Nephron progenitor cell (in vitro differentiated cells): ENCODE results near the gene ZNF699.

Source experiments
- DNase-seq: peaks from one replicate; pipeline ENCODE4 v3.0.0; 2021
- H3K27ac Mint-ChIP-seq: 2 replicates; pipeline ENCODE4 v1.8.0; 2021; ENCODE audit warnings: mild to moderate bottlenecking, moderate library complexity, mixed read lengths
- H3K27me3 Mint-ChIP-seq: 2 replicates; pipeline ENCODE4 v1.8.0; 2021; ENCODE audit warnings: mild to moderate bottlenecking, low read depth, mixed read lengths; ENCODE audit not compliant: poor library complexity
- H3K36me3 Mint-ChIP-seq: 2 replicates; pipeline ENCODE4 v1.8.0; 2021; ENCODE audit warnings: low read depth, mixed read lengths
- H3K4me1 Mint-ChIP-seq: 2 replicates; pipeline ENCODE4 v1.8.0; 2021; ENCODE audit warnings: mixed read lengths
- H3K4me3 Mint-ChIP-seq: 2 replicates; pipeline ENCODE4 v1.8.0; 2021; ENCODE audit warnings: mild to moderate bottlenecking, moderate library complexity, mixed read lengths
- H3K9me3 Mint-ChIP-seq: 2 replicates; pipeline ENCODE4 v1.8.0; 2021; ENCODE audit warnings: mild to moderate bottlenecking, moderate library complexity, mixed read lengths
- TF ChIP-seq, protein P1 (sequence below): fragments of 200-600 bp; sonication (generic); IDR thresholded peaks from 2 replicates; pipeline ENCODE4 v1.5.0; 2021; ENCODE audit warnings: antibody characterized with exemption

Gene ZNF699

DNA sequence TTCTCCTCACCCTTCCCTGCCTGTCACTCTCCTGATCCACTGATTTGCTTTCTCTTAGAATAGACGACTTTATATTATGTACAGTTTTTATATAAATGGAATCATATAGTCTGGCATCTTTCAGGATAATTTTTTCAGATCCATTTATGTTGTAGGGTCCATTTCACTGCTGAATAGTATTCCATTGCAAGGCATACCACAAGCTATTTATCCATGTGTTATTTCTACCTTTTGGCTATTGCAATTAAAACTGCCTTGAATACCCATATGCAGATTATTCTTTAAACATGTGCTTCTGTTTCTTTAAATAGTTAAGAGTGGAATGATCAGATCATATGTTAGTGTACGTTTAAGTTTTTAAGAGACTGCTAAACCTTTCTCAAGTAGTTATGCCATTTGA lies 35.4 kb upstream of the ZNF699 start:
- H3K27me3 Mint-ChIP-seq: peaks cover 4% of the 10 kb centered on the region
- no peak overlapping the region for H3K27ac Mint-ChIP-seq
- TF ChIP-seq, protein P1, sequence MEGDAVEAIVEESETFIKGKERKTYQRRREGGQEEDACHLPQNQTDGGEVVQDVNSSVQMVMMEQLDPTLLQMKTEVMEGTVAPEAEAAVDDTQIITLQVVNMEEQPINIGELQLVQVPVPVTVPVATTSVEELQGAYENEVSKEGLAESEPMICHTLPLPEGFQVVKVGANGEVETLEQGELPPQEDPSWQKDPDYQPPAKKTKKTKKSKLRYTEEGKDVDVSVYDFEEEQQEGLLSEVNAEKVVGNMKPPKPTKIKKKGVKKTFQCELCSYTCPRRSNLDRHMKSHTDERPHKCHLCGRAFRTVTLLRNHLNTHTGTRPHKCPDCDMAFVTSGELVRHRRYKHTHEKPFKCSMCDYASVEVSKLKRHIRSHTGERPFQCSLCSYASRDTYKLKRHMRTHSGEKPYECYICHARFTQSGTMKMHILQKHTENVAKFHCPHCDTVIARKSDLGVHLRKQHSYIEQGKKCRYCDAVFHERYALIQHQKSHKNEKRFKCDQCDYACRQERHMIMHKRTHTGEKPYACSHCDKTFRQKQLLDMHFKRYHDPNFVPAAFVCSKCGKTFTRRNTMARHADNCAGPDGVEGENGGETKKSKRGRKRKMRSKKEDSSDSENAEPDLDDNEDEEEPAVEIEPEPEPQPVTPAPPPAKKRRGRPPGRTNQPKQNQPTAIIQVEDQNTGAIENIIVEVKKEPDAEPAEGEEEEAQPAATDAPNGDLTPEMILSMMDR: no peak
- H3K4me3 Mint-ChIP-seq: no peak overlapping the region
- DNase-seq: no peak
- H3K9me3 Mint-ChIP-seq: peaks cover 98% of the 10 kb centered on the region
- no peaks in the 10 kb centered on the region for H3K4me1 Mint-ChIP-seq
- H3K36me3 Mint-ChIP-seq: peaks cover 98% of the 10 kb centered on the region

DNA sequence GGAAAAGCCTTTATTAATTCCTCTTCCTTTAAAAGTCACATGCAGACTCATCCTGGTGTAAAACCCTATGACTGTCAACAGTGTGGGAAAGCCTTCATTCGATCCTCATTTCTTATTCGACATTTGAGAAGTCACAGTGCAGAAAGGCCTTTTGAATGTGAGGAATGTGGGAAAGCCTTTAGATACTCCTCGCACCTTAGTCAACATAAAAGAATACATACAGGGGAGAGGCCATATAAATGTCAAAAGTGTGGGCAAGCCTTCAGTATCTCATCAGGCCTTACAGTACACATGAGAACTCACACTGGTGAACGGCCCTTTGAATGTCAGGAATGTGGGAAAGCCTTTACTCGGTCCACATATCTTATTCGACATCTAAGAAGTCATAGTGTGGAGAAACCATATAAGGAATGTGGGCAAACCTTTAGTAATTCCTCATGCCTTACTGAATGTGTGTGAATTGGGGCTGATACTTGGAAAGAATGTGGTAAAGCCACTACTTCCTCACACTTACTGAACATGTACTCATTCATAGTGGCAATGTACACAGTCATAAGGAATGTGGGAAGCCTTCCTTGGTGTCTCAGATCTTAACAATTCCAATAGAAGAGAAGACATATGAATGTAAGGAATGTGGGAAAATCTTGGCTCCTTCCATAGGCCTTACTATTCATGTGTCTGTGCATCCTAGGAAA lies 33.1 kb upstream of the ZNF699 start:
- no peak for DNase-seq
- no peak overlapping the region for H3K27ac Mint-ChIP-seq
- peaks cover 2% of the 10 kb centered on the region for H3K27me3 Mint-ChIP-seq
- H3K4me3 Mint-ChIP-seq: no peak overlapping the region
- peaks cover 98% of the 10 kb centered on the region for H3K36me3 Mint-ChIP-seq
- peaks cover 98% of the 10 kb centered on the region for H3K9me3 Mint-ChIP-seq
- H3K4me1 Mint-ChIP-seq: no peaks in the 10 kb centered on the region
- TF ChIP-seq, protein P1: no peak

DNA sequence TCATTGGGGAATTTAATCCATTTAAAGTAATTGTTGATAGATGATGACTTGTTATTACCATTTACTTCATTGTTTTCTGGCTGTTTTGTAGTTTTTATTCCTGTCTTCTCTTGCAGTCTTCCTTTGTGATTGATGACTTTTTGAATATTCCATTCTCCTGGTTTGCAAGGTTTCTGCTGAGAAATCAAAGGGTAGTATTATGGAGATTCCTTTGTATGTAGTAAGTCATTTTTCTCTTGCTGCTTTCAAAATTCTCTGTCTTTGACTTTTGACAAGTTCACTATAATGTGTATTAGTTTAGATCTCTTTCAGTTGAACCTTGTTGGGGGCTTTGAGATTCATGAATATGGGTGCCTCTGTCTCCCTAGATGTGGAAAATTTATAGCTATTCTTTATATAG lies 20.4 kb upstream of the ZNF699 start:
- no peak overlapping the region for H3K4me3 Mint-ChIP-seq
- no peaks in the 10 kb centered on the region for H3K4me1 Mint-ChIP-seq
- TF ChIP-seq, protein P1: no peak
- peaks cover 99% of the 10 kb centered on the region for H3K9me3 Mint-ChIP-seq
- DNase-seq: no peak
- no peak overlapping the region for H3K27ac Mint-ChIP-seq
- H3K36me3 Mint-ChIP-seq: peaks cover 100% of the 10 kb centered on the region
- H3K27me3 Mint-ChIP-seq: peaks cover 5% of the 10 kb centered on the region

DNA sequence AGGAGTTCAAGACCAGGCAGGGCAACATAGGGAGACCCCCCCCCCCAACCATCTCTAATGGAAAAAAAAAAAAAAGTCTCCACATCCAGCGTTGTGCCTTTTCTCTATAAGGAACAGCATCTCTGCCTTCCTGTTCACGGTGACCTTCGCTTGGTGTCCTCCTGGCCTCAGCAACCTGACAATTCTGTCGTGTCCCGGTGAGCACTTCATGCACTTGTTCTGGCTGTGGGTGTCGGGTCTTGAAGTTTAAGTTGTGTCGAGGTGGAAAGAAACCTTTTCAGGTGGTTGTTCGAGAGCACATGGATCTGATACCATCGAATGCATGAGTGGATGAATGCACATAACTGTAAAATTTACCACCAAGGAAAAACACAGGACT lies 14.9 kb upstream of the ZNF699 start:
- Mint-ChIP-seq H3K4me1 (peaks cover 10% of the 10 kb centered on the region), H3K36me3 (peaks cover 79% of the 10 kb centered on the region), H3K27ac (peak overlapping the region; percentile 75), H3K9me3 (peaks cover 89% of the 10 kb centered on the region), H3K4me3 (peak overlapping the region; percentile 91), H3K27me3 (peaks cover 9% of the 10 kb centered on the region)
- TF ChIP-seq, protein P1: no peak
- DNase-seq: no peak

DNA sequence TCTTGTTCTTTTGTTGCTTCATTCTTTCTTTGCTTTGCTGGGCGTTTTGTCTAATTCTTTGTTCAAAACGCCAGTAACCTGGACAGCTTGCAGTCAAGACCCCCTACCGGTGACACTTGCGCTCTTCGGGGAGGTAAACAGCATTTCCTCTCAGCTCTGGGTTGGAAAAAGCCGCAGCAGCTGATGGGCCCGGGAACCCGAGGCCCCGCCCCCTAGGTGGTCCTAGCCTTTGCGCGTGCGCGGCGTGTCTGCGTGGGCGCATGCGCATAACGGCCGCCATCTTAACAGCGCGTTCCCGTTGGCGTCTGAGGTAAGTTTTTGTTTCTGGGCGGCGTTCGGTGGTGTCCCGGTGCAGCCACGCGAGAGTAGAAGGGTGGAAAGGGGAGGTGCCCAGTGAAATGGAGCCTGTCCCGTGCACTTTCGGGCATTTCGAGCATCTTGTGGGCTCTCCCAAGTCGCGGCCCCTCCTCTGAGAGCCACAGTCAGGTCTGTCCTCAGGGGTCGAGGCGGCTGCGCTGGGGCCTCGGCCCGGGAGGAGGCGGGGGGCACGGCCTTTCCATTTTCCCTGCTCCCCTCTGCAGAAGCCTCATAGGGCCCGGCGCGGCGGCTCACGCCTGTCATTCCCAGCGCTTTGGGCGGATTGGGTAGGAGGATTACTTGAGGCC lies 14.4 kb upstream of the ZNF699 start, which contains the start of gene ZNF559:
ZNF559 (plus strand) TSS at position 261 of the 665 bp plus-strand sequence. CDS start 14,371 bp downstream, outside the sequence.
- Mint-ChIP-seq H3K27ac (peak within 1 kb of the TSS; percentile 98), H3K9me3 (peaks cover 86% of the 10 kb centered on the region), H3K27me3 (peaks cover 9% of the 10 kb centered on the region), H3K4me3 (peak within 1 kb of the TSS; percentile 91), H3K4me1 (peaks cover 10% of the 10 kb centered on the region), H3K36me3 (peaks cover 74% of the 10 kb centered on the region)
- TF ChIP-seq, protein P1: peak; percentile 40
- DNase-seq: peak; percentile 95
